Endothelial cell of umbilical vein (primary cell): ENCODE measurements around the gene ARHGAP32. TPM values are rescaled to one million over a fixed set of nuclear protein-coding genes. Genes with fewer than 3 reads are reported as not detected.

Source experiments
- BruUV-seq: library from RNA; stranded (reverse); fragments of 400-500 nt; replicated peaks from 2 replicates; lab custom pipeline; 2021; lab: Mats Ljungman, UMichigan
- CTCF ChIA-PET: fragments of 300-600, 350-600 bp; sonication (Branson Sonifier 250); formaldehyde crosslinking; loops from one replicate; lab custom pipeline; 2021; ENCODE audit warnings: antibody characterized with exemption, inconsistent platforms; lab: Charles Lee
- POLR2A ChIA-PET: fragments of 300-600, 350-600 bp; sonication (Branson Sonifier 250); formaldehyde crosslinking; loops from one replicate; lab custom pipeline; 2021; ENCODE audit warnings: antibody characterized with exemption, inconsistent platforms; lab: Charles Lee
- DNase-seq: peaks from one replicate; pipeline ENCODE4 v3.0.0-alpha.2; 2011; ENCODE audit warnings: low read depth, low spot score
- FAIRE-seq: peaks from 2 replicates; lab custom pipeline; 2011; peaks lifted over from hg19 to GRCh38; lab: Jason Lieb, UNC
- H2AFZ ChIP-seq: 2 replicates; pipeline ENCODE4 v1.6.0; 2012; ENCODE audit warnings: low read depth, low read length, control low read depth, inconsistent platforms
- H3K27ac ChIP-seq: 2 replicates; pipeline ENCODE4 v1.5.1; 2011; ENCODE audit warnings: low read depth, mild to moderate bottlenecking, control low read depth, low read length, moderate library complexity; ENCODE audit not compliant: insufficient read depth
- H3K27me3 ChIP-seq, 2 experiments: 2 replicates each; pipeline versions ENCODE4 v1.6.0 to v1.6.1; 2011; ENCODE audit warnings: low read length in 2 of 2, mixed read lengths in 1 of 2; ENCODE audit not compliant: control insufficient read depth in 2 of 2, insufficient read depth in 2 of 2
- H3K36me3 ChIP-seq, 2 experiments: 2 replicates in 1 of 2; 3 replicates in 1 of 2; pipeline ENCODE4 v1.5.1; 2011; ENCODE audit warnings: low read length in 2 of 2, mild to moderate bottlenecking in 1 of 2, moderate library complexity in 1 of 2; ENCODE audit not compliant: control insufficient read depth in 2 of 2, insufficient read depth in 2 of 2; ENCODE audit errors: extremely low read depth in 1 of 2
- H3K4me1 ChIP-seq: 3 replicates; pipeline ENCODE4 v1.5.1; 2011; ENCODE audit warnings: mild to moderate bottlenecking, low read length; ENCODE audit not compliant: control insufficient read depth, insufficient read depth; ENCODE audit errors: extremely low read depth
- H3K4me2 ChIP-seq: 2 replicates; pipeline ENCODE4 v1.6.1; 2011; ENCODE audit warnings: low read length, control low read depth, mixed read lengths; ENCODE audit not compliant: insufficient read depth
- H3K4me3 ChIP-seq, 3 experiments: fragments of 200-600 bp in 1 of 3; sonication (generic), shearing (Covaris generic) in 1 of 3; replicated peaks in 1 of 3; 2 replicates each; pipeline ENCODE4 v1.5.1; 2011 to 2016; ENCODE audit warnings: control low read depth in 3 of 3, low read length in 3 of 3, mild to moderate bottlenecking in 2 of 3, inconsistent platforms in 1 of 3, low read depth in 1 of 3, moderate library complexity in 1 of 3; ENCODE audit not compliant: insufficient read depth in 1 of 3
- H3K79me2 ChIP-seq: 2 replicates; pipeline ENCODE4 v1.6.0; 2012; ENCODE audit warnings: low read length, inconsistent platforms; ENCODE audit not compliant: control insufficient read depth, insufficient read depth
- H3K9ac ChIP-seq: replicated peaks from 2 replicates; pipeline ENCODE3; 2011; ENCODE audit warnings: low read length, control low read depth; ENCODE audit not compliant: insufficient read depth; ENCODE audit errors: extremely low read depth
- H3K9me1 ChIP-seq: replicated peaks from 3 replicates; pipeline ENCODE4 v1.6.0; 2011; ENCODE audit warnings: mild to moderate bottlenecking, low read length; ENCODE audit not compliant: control insufficient read depth, insufficient read depth; ENCODE audit errors: extremely low read depth
- H3K9me3 ChIP-seq: replicated peaks from 2 replicates; pipeline ENCODE4 v1.5.1; 2012; ENCODE audit warnings: low read length, inconsistent platforms; ENCODE audit not compliant: control insufficient read depth, insufficient read depth
- H4K20me1 ChIP-seq: replicated peaks from 2 replicates; pipeline ENCODE3; 2011; ENCODE audit warnings: mild to moderate bottlenecking, low read length; ENCODE audit not compliant: control insufficient read depth, insufficient read depth; ENCODE audit errors: extremely low read depth
- CTCF ChIP-seq, 2 donors: IDR thresholded peaks; 1 replicate in 1 of 2; 2 replicates in 1 of 2; pipeline ENCODE4 v1.5.1; 2011; ENCODE audit warnings: low read length in 2 of 2, mild to moderate bottlenecking in 2 of 2, moderate library complexity in 2 of 2, control low read depth in 1 of 2, inconsistent platforms in 1 of 2, low read depth in 1 of 2; ENCODE audit not compliant: insufficient read depth in 1 of 2; ENCODE audit errors: extremely low read depth in 1 of 2
- EZH2 ChIP-seq: IDR thresholded peaks from 2 replicates; pipeline ENCODE4 v1.6.1; 2012; ENCODE audit warnings: borderline replicate concordance, low read depth, mild to moderate bottlenecking, moderate library complexity, low read length, inconsistent platforms; ENCODE audit not compliant: severe bottlenecking
- FOS ChIP-seq: IDR thresholded peaks from 2 replicates; pipeline ENCODE4 v1.6.1; 2011; ENCODE audit warnings: mild to moderate bottlenecking, low read length, moderate library complexity, borderline replicate concordance; ENCODE audit not compliant: insufficient read depth
- GATA2 ChIP-seq: IDR thresholded peaks from 2 replicates; pipeline ENCODE4 v1.7.0; 2011; ENCODE audit warnings: low read depth, mild to moderate bottlenecking, moderate library complexity, mixed read lengths, low read length; ENCODE audit not compliant: insufficient read length, insufficient read depth
- JUN ChIP-seq: IDR thresholded peaks from 2 replicates; pipeline ENCODE4 v1.6.1; 2011; ENCODE audit warnings: borderline replicate concordance, low read depth; ENCODE audit not compliant: insufficient read length, insufficient read depth
- MAX ChIP-seq: IDR thresholded peaks from 2 replicates; pipeline ENCODE4 v1.6.1; 2011; ENCODE audit not compliant: insufficient read depth, insufficient read length
- MYC ChIP-seq: IDR thresholded peaks from one replicate; pipeline ENCODE4 v1.6.1; 2011; ENCODE audit warnings: mild to moderate bottlenecking, low read depth, low read length
- POLR2A ChIP-seq: IDR thresholded peaks from 2 replicates; pipeline ENCODE4 v1.6.1; 2012; ENCODE audit warnings: low read depth, mild to moderate bottlenecking, control low read depth, low read length
- POLR2AphosphoS5 ChIP-seq: IDR thresholded peaks from 2 replicates; pipeline ENCODE4 v1.6.1; 2012; ENCODE audit warnings: low read depth, mild to moderate bottlenecking, control low read depth, low read length, moderate library complexity; ENCODE audit not compliant: insufficient read depth
- dilution Hi-C: fragments of 300-500 bp; cut with MboI; formaldehyde crosslinking; loops from one replicate; pipeline ENCODE4 v1.15.0; 2019; ENCODE audit warnings: low sequenced_read_pairs; ENCODE audit not compliant: extremely low pct_ligation_motif_present
- intact Hi-C: fragments of 100-400 bp; cut with micrococcal nuclease; formaldehyde crosslinking; loops from one replicate; pipeline ENCODE4 v1.10.0; 2022
- polyA plus RNA-seq, 4 experiments: library from polyadenylated mRNA; depleted of rRNA in 3 of 4; stranded (reverse) in 3 of 4; unstranded in 1 of 4; fragments of >200 nt; gene quantifications; 2 replicates each; pipeline versions ENCODE4 v1.2.1 to v1.2.3, GENCODE V29; 2011 to 2012; ENCODE audit warnings: missing spikeins in 1 of 4
- total RNA-seq: library from RNA; stranded (reverse); gene quantifications from 2 replicates; pipeline ENCODE4 v1.2.3, GENCODE V29; 2021

Gene ARHGAP32
- total and polyA plus RNA-seq, 2 donors (not counting 3 experiments of a cell fraction or from before 2014, with no cell fraction given), result 3.4 to 9.1 TPM

GRCh38 chr11:129061492-129062230 is 130.5 kb downstream of the ARHGAP32 start:
- Histone ChIP-seq H3K27ac (no peak overlapping the region), H2AFZ (no peak overlapping the region), H3K9me1 (no peaks in the 10 kb centered on the region), H3K9ac (no peak overlapping the region), H3K4me1 (peaks cover 10% of the 10 kb centered on the region), H3K4me3 (no peak overlapping the region), H3K36me3 (no peaks in the 10 kb centered on the region), H3K4me2 (no peak overlapping the region), H3K79me2 (no peaks in the 10 kb centered on the region), H3K9me3 (no peaks in the 10 kb centered on the region), H3K27me3 (no peaks in the 10 kb centered on the region), H4K20me1 (no peaks in the 10 kb centered on the region)
- ChIA-PET CTCF (no interaction called here), POLR2A (no interaction called here)
- no peak for FAIRE-seq
- peak; percentile 29 for DNase-seq
- TF ChIP-seq POLR2A (no peak), FOS (peak; percentile 64), POLR2AphosphoS5 (no peak), GATA2 (peak; percentile 88), MYC (no peak), MAX (no peak)
- BruUV-seq, result no TSS peak
- intact Hi-C loops, result no loop called here
- dilution Hi-C loops, result no loop called here

GRCh38 chr11:129056916-129057315 is 135.2 kb downstream of the ARHGAP32 start:
- peaks cover 7% of the 10 kb centered on the region for H3K4me1 ChIP-seq
- H3K79me2 ChIP-seq, result no peaks in the 10 kb centered on the region
- H3K9ac ChIP-seq, result no peak overlapping the region
- H2AFZ ChIP-seq, result no peak overlapping the region
- no peaks in the 10 kb centered on the region for H3K9me1 ChIP-seq
- CTCF ChIA-PET, result no interaction called here
- FAIRE-seq (no peak), DNase-seq (no peak)
- no peak overlapping the region for H3K27ac ChIP-seq
- BruUV-seq, result no TSS peak
- POLR2A ChIA-PET, result no interaction called here
- H3K27me3 ChIP-seq, result no peaks in the 10 kb centered on the region
- H3K9me3 ChIP-seq, result no peaks in the 10 kb centered on the region
- H4K20me1 ChIP-seq, result no peaks in the 10 kb centered on the region
- intact Hi-C loops (no loop called here), dilution Hi-C loops (no loop called here)
- H3K4me3 ChIP-seq, result no peak overlapping the region
- no peaks in the 10 kb centered on the region for H3K36me3 ChIP-seq
- no peak overlapping the region for H3K4me2 ChIP-seq
- no peak for TF ChIP-seq JUN
- TF ChIP-seq POLR2AphosphoS5, result no peak
- no peak for TF ChIP-seq EZH2
- no peak for TF ChIP-seq FOS
- no peak for TF ChIP-seq GATA2
- TF ChIP-seq POLR2A, result no peak
- no peak for TF ChIP-seq CTCF (IDR thresholded peaks at IDR 0.05; ENCODE audit: extremely low read depth in 1 of 2, insufficient read depth in 1 of 2, low read depth in 1 of 2, low read length in 2 of 2)
